ENCODE data around the gene SESN3.
A peak's percentile ranks its signal among the peaks of the same experiment; 100 is the strongest.

Gene SESN3

DNA sequence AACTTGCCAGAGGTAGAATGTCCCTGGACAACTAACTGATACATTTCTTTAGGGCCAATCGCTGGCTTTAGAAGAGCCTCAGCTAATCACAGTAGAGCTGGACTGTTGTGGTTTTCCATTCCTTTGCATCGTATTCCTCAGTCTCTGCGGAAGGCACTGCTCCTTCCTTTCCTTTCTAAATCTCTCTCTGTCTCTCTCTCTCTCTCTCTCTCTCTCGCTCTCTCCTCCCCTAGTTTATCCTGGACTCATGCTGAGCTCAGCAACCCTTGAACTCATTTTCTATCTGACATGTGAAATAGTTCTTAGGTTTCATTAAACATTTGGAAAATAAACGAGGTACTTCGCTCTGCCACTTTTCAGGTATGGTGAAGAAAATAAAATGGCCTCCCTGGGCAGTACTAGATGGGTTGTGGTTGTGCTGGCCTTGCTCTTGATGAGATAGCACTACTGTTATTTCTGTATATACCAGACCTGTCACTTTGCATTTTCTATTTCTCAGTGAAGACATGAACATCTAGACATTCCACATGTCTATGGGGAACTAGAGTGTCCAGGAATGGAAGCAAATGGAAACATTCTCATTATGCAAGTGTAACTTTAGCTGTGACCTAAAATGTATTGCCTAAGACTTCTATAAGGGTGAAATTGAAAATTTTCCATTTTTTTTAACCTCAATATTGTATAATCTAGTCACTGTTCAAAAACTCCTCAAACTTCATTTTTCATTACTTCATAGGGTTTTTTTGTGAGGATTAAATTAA lies 12.0 kb upstream of the SESN3 start:
- H3K4me3 ChIP-seq (ENCODE audit: control insufficient read depth, low read depth, low read length), result no peak overlapping the region
- DNase-seq (ENCODE audit: low read depth), result no peak
- TF ChIP-seq, protein P1, sequence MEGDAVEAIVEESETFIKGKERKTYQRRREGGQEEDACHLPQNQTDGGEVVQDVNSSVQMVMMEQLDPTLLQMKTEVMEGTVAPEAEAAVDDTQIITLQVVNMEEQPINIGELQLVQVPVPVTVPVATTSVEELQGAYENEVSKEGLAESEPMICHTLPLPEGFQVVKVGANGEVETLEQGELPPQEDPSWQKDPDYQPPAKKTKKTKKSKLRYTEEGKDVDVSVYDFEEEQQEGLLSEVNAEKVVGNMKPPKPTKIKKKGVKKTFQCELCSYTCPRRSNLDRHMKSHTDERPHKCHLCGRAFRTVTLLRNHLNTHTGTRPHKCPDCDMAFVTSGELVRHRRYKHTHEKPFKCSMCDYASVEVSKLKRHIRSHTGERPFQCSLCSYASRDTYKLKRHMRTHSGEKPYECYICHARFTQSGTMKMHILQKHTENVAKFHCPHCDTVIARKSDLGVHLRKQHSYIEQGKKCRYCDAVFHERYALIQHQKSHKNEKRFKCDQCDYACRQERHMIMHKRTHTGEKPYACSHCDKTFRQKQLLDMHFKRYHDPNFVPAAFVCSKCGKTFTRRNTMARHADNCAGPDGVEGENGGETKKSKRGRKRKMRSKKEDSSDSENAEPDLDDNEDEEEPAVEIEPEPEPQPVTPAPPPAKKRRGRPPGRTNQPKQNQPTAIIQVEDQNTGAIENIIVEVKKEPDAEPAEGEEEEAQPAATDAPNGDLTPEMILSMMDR (IDR thresholded peaks at IDR 0.05; ENCODE audit: control insufficient read depth, insufficient read depth, low read depth, low read length, missing control alignments), result no peak

DNA sequence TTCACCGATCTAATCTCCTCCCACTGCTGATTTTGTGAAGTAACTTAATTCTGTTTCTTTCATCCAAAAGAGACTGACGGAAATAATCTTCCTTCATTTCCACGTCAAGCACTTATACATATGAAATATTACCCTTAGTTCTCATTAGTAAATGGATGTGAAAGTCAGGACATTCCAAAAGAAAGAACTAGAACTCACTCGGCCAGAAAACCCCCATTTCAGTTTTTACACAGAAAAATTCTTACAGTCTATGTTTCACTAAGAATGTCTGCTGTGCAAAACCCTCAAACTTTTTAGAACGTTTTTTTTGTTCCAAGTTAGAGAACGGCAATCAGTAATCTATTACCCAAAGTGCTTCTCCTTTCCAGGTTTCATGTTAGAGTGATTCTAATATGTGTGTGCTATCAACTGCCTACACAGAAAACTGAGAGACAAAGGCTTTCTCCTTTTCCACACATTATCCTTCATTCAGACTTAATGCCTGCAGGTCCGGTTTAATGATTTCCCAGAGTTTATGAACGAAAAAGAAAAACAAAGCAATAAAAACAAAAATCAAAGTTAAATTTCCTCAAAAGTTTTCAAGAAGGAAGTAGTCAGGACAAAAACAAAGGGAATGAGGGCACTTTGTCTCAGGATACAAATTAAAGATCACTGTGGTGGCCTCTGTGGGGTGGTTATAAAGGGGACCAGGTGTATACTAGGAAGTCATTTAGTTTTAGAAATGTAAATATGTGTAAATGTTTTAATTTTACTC lies 11.3 kb upstream of the SESN3 start:
- TF ChIP-seq, protein P1 (IDR thresholded peaks at IDR 0.05; ENCODE audit: control insufficient read depth, insufficient read depth, low read depth, low read length, missing control alignments), result no peak
- no peak for DNase-seq (ENCODE audit: low read depth)
- H3K4me3 ChIP-seq (ENCODE audit: control insufficient read depth, low read depth, low read length), result no peak overlapping the region

DNA sequence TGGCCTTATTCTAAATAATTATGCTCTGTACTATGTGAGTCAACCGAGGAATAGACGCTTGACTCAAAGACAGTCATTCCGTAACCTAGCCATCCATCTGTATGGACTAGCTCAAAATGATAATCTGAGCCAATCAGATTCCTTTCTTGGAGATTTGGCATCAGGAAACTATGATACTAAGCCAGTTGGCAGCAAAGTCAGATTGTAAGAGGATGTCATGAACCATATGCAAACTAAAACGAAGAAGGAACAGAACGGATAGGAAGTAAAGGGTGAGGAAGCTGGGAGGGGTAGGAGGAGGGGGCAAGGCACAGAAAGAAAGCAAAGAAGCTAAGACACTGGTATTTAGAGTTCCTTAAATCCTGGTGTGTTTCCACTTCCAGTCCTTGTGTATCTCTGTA lies 10.7 kb upstream of the SESN3 start:
- no peak overlapping the region for H3K4me3 ChIP-seq (ENCODE audit: control insufficient read depth, low read depth, low read length)
- TF ChIP-seq, protein P1 (IDR thresholded peaks at IDR 0.05; ENCODE audit: control insufficient read depth, insufficient read depth, low read depth, low read length, missing control alignments), result no peak
- no peak for DNase-seq (ENCODE audit: low read depth)

DNA sequence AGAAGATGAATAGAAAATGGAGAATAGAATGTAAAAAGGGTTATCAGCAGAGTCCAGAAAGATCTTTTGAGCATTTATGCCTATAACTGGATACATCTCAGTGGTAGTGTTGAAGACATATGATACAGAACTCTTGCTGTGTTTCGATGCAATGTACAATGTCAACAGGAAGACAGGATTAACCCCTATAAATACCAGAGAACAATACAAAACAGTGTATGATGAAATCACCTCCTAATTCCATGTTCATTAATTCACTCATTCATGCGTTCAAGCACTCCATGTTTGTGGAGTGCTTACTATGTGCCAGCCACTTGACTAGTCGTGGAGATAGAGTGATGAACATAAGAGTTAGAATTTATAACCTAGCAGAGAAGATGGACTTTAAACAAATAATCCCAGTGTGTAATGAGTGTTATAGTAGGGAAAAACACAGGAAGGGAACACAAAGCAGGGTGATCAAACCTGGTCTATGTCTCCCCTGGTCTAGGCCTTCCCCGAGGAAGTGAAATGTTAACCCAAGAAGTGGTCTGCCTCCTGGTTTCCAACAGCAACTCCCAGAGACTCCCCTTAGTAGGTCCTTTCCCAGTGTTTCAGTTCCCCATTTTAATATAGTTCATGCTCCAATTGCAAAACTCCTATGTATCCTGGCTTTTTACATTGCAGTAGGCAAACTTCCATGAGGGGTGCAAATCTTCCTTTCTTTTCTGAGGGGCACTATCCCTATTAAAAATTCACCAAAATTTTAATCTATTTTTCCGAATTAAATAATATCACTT lies 9.1 kb upstream of the SESN3 start:
- DNase-seq (ENCODE audit: low read depth), result no peak
- H3K4me3 ChIP-seq (ENCODE audit: control insufficient read depth, low read depth, low read length), result no peak overlapping the region
- TF ChIP-seq, protein P1 (IDR thresholded peaks at IDR 0.05; ENCODE audit: control insufficient read depth, insufficient read depth, low read depth, low read length, missing control alignments), result no peak

DNA sequence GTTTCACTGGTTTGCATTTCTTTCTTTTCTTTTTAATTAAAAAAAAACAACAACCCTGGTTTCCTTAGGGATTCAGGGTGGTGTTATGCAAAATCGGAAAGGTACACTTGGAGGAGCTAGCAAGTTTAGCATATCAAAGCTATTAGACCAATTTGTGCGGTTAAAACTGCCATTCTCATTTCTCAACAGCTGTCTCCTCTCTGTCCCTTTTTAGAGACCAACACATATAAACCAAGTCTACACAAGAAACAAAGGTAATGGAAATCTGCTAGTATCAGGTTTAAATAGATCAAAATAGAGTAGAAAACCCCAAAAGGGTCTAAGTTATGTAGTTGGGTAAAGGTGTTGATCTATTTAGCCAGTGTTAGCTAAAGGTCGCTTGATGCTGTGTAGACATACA lies 1.7 kb upstream of the SESN3 start:
- DNase-seq (ENCODE audit: low read depth), result no peak
- no peak overlapping the region for H3K4me3 ChIP-seq (ENCODE audit: control insufficient read depth, low read depth, low read length)
- TF ChIP-seq, protein P1 (IDR thresholded peaks at IDR 0.05; ENCODE audit: control insufficient read depth, insufficient read depth, low read depth, low read length, missing control alignments), result no peak

DNA sequence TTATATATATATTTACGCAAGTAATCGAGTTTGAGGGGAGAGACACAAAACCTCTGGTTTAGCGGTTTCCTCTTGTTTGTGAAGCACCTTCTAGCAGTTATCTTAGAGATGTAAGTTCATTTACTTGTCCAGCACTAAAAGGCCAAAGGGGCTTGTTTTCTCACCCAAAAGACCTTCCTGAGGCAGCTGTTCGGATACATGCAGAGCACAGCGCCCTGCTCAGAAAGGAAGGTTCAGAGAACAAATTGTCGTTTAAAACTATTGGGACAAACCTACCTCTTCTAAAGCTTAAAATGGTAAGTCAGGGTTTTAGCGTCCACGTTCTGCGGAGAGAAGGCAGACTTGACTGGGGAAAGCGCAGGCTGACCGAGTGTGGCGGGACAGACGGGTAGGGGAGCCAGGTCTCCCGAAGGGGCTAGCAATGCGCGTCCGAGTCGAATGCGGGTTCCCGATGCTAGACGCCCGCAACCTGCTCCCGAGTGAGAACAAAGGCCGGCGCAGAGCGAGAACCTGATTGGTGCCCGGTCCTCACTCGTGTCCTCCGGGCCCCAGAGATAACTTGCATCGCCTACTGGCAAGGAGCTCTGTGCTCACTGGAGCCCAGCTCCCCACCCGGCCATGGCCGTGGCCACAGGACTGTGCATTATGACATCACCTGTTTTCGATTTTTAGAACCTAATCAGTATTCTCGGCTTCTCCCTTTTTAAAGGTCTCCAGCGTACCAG lies 1.0 kb upstream of the SESN3 start:
- peak overlapping the region; percentile 23 for H3K4me3 ChIP-seq (ENCODE audit: control insufficient read depth, low read depth, low read length)
- no peak for DNase-seq (ENCODE audit: low read depth)
- TF ChIP-seq, protein P1 (IDR thresholded peaks at IDR 0.05; ENCODE audit: control insufficient read depth, insufficient read depth, low read depth, low read length, missing control alignments), result no peak
